ENCODE data around the gene CHRNB2.

DNA sequence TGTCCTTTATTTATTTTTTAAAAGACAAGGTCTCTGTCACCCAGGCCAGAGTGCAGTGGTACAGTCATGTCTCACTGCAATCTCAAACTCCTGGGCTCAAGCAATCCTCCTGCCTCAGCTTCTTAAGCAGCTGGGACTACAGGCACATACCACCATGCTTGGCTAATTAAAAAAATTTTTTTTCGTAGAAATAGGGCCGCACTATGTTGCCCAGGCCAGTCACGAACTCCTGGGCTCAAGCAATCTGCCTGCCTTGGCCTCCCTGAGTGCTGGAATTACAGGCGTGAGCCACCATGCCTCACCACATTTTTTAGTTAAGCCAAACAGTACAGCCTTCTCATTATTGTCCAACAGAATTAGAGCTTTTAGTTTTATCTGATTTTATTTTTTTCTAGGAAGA, 47.8 kb downstream of the CHRNB2 start:
- TF ChIP-seq, protein P1, sequence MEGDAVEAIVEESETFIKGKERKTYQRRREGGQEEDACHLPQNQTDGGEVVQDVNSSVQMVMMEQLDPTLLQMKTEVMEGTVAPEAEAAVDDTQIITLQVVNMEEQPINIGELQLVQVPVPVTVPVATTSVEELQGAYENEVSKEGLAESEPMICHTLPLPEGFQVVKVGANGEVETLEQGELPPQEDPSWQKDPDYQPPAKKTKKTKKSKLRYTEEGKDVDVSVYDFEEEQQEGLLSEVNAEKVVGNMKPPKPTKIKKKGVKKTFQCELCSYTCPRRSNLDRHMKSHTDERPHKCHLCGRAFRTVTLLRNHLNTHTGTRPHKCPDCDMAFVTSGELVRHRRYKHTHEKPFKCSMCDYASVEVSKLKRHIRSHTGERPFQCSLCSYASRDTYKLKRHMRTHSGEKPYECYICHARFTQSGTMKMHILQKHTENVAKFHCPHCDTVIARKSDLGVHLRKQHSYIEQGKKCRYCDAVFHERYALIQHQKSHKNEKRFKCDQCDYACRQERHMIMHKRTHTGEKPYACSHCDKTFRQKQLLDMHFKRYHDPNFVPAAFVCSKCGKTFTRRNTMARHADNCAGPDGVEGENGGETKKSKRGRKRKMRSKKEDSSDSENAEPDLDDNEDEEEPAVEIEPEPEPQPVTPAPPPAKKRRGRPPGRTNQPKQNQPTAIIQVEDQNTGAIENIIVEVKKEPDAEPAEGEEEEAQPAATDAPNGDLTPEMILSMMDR (IDR thresholded peaks at IDR 0.05): no peak
- no peak for TF ChIP-seq EP300 (IDR thresholded peaks at IDR 0.05)

Measured in tibial nerve (tissue), 4 donors.